ENCODE measurements around the gene CPNE1. TPM values are rescaled to one million over a fixed set of nuclear protein-coding genes. Genes with fewer than 3 reads are reported as not detected.

The CPNE1 gene
- total and polyA plus RNA-seq, 2 donors from 2014 or later: 128 to 145 TPM

DNA sequence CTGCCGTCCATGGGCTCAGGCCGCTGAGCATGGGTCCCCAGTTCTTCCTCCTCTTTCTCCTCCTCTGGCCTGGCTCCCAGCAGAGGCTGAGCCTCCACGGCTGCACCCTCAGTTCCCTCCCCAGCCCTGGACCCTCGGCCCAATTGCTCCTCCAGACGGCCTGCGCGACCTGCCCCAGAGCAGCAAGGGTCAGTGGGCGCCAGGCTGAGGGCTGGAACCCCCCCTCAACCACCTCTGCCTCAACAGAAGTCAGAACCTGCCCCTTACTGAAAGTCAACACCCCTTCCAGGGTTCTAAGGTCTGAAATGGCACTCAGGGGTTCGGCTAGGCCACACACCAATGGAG lies 65.0 kb downstream of the CPNE1 start:
- no peak overlapping the region for H3K27ac ChIP-seq (ENCODE audit: low read depth in 2 of 2, low read length in 2 of 2)
- TF ChIP-seq, protein P1, sequence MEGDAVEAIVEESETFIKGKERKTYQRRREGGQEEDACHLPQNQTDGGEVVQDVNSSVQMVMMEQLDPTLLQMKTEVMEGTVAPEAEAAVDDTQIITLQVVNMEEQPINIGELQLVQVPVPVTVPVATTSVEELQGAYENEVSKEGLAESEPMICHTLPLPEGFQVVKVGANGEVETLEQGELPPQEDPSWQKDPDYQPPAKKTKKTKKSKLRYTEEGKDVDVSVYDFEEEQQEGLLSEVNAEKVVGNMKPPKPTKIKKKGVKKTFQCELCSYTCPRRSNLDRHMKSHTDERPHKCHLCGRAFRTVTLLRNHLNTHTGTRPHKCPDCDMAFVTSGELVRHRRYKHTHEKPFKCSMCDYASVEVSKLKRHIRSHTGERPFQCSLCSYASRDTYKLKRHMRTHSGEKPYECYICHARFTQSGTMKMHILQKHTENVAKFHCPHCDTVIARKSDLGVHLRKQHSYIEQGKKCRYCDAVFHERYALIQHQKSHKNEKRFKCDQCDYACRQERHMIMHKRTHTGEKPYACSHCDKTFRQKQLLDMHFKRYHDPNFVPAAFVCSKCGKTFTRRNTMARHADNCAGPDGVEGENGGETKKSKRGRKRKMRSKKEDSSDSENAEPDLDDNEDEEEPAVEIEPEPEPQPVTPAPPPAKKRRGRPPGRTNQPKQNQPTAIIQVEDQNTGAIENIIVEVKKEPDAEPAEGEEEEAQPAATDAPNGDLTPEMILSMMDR (IDR thresholded peaks at IDR 0.05; ENCODE audit: borderline replicate concordance, extremely low read depth, insufficient read depth): no peak
- DNase-seq (peak in 1 of 5 donors; percentile 42), FAIRE-seq (no peak)
- H3K36me3 ChIP-seq (ENCODE audit: control insufficient read depth in 2 of 3, insufficient read depth in 3 of 3, low read length in 3 of 3): no peaks in the 10 kb centered on the region
- no peaks in the 10 kb centered on the region for H3K27me3 ChIP-seq (ENCODE audit: control insufficient read depth, insufficient read depth, low read length)
- H3K9me3 ChIP-seq (ENCODE audit: control insufficient read depth in 2 of 3, insufficient read depth in 1 of 3, low read length in 3 of 3): no peaks in the 10 kb centered on the region
- intact Hi-C loops (cut with DNase I): no loop called here
- H3K4me1 ChIP-seq (ENCODE audit: control insufficient read depth in 2 of 3, insufficient read depth in 2 of 3, low read depth in 1 of 3, low read length in 3 of 3): peaks cover 0 to 4% (median 4%) of the 10 kb centered on the region in 3 donors
- no peak overlapping the region for H3K4me3 ChIP-seq (ENCODE audit: low read length in 3 of 3)
- H3K9ac ChIP-seq (ENCODE audit: low read length in 3 of 3): no peak overlapping the region

DNA sequence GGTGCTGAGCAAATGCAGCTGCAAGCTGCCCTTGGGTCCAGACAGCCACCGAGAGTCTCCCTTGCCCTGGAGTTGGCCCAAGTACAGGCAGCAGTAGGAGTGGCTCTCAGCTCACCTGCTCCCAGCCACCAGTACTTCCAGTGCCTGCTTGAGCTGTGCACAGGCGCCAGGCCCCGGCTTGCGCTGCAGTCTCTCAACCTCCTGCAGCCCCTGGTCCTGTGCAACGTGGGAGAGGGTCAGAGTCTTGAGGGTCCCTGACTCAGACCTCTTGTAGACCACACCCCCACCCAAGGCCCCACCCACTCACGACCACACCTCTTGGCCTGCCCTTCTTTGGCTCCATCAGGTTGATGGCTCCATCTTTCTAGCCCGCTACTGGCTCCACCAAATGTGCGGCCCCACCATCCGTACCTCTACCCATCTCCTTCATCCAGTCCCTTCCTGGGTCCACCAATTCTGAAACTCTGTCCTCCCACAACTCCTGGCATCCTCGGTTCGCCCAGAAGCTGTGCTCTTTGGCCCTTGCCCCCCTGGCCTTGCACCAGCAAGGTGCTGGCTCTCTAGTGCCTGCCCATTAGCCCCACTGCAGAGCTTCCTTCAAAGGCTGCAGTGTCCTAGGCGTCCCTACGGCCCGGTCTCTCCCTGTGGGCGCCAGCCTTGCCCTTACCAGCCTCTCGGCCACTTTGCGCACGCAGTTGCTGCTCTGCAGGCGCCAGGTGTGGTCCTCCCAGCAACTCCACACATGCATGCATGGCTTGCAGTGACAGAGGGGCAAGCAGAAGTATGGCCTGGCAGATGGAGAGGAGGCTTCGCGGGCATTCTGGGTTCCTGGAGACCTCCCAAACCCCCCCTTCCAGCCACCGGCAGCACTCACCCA lies 65.6 kb downstream of the CPNE1 start:
- H3K4me1 ChIP-seq (ENCODE audit: control insufficient read depth in 2 of 3, insufficient read depth in 2 of 3, low read depth in 1 of 3, low read length in 3 of 3): peaks cover 0 to 4% (median 3%) of the 10 kb centered on the region in 3 donors
- H3K4me3 ChIP-seq (ENCODE audit: low read length in 3 of 3): no peak overlapping the region
- peak in 1 of 5 donors; percentile 24 for DNase-seq
- FAIRE-seq: no peak
- H3K36me3 ChIP-seq (ENCODE audit: control insufficient read depth in 2 of 3, insufficient read depth in 3 of 3, low read length in 3 of 3): no peaks in the 10 kb centered on the region
- TF ChIP-seq, protein P1 (IDR thresholded peaks at IDR 0.05; ENCODE audit: borderline replicate concordance, extremely low read depth, insufficient read depth): no peak
- H3K27me3 ChIP-seq (ENCODE audit: control insufficient read depth, insufficient read depth, low read length): no peaks in the 10 kb centered on the region
- no peaks in the 10 kb centered on the region for H3K9me3 ChIP-seq (ENCODE audit: control insufficient read depth in 2 of 3, insufficient read depth in 1 of 3, low read length in 3 of 3)
- intact Hi-C loops (cut with DNase I): no loop called here
- H3K9ac ChIP-seq (ENCODE audit: low read length in 3 of 3): no peak overlapping the region
- H3K27ac ChIP-seq (ENCODE audit: low read depth in 2 of 2, low read length in 2 of 2): no peak overlapping the region

DNA sequence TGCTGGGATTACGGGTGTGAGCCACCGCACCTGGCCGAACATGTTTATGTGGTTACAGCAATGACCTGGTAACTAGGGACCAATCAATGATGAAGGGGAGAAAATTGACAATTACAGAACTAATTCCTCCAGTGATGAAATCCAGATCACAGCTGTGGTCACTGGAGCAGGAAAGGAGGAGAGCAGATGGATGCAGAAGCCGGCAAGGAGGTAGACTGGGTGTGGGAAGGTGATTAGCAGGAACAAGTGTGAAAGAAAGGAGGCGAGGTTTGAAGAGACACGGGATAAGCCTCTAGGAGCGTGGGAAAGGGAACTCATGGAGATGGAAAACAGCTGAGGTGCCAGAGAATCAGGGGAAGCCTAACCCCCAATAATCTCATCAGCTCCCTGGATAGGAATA lies 66.2 kb downstream of the CPNE1 start:
- FAIRE-seq (no peak), DNase-seq (peak in 1 of 5 donors; percentile 9)
- Histone ChIP-seq H3K9me3 (ENCODE audit: control insufficient read depth in 2 of 3, insufficient read depth in 1 of 3, low read length in 3 of 3) (no peaks in the 10 kb centered on the region), H3K4me3 (ENCODE audit: low read length in 3 of 3) (no peak overlapping the region), H3K36me3 (ENCODE audit: control insufficient read depth in 2 of 3, insufficient read depth in 3 of 3, low read length in 3 of 3) (no peaks in the 10 kb centered on the region), H3K27ac (ENCODE audit: low read depth in 2 of 2, low read length in 2 of 2) (no peak overlapping the region), H3K9ac (ENCODE audit: low read length in 3 of 3) (no peak overlapping the region), H3K27me3 (ENCODE audit: control insufficient read depth, insufficient read depth, low read length) (no peaks in the 10 kb centered on the region), H3K4me1 (ENCODE audit: control insufficient read depth in 2 of 3, insufficient read depth in 2 of 3, low read depth in 1 of 3, low read length in 3 of 3) (peaks cover 0 to 4% (median 0%) of the 10 kb centered on the region in 3 donors)
- TF ChIP-seq, protein P1 (IDR thresholded peaks at IDR 0.05; ENCODE audit: borderline replicate concordance, extremely low read depth, insufficient read depth): no peak
- intact Hi-C loops (cut with DNase I): no loop called here

Data from kidney (tissue), 14 donors.